ENCODE results near the gene FCAMR.

DNA sequence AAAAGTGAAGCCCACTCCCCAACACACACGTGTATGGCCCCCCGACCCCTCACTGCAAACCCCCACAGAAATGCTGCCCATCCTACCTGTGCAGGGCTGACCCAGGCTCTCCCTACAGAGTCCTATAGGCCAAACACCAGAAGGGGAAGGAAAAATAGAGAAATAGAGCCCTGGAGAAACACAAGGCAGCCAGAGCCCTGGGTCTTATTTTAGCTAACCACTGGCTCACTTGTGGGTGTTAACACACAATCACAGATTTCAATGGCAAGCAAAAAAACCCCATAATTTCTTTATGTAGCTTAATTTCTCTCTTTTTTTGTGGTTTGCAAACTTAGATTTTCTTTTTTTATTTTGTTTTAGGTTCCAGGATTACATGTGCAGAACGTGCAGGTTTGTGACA lies 23.0 kb downstream of the FCAMR start:
- TF ChIP-seq, protein P1, sequence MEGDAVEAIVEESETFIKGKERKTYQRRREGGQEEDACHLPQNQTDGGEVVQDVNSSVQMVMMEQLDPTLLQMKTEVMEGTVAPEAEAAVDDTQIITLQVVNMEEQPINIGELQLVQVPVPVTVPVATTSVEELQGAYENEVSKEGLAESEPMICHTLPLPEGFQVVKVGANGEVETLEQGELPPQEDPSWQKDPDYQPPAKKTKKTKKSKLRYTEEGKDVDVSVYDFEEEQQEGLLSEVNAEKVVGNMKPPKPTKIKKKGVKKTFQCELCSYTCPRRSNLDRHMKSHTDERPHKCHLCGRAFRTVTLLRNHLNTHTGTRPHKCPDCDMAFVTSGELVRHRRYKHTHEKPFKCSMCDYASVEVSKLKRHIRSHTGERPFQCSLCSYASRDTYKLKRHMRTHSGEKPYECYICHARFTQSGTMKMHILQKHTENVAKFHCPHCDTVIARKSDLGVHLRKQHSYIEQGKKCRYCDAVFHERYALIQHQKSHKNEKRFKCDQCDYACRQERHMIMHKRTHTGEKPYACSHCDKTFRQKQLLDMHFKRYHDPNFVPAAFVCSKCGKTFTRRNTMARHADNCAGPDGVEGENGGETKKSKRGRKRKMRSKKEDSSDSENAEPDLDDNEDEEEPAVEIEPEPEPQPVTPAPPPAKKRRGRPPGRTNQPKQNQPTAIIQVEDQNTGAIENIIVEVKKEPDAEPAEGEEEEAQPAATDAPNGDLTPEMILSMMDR (optimal IDR thresholded peaks at IDR 0.05 in 1 of 3, IDR thresholded peaks at IDR 0.05 in 1 of 3, conservative IDR thresholded peaks at IDR 0.05 in 1 of 3; ENCODE audit: extremely low read depth in 1 of 3, insufficient read depth in 2 of 3, low read length in 3 of 3): no peak
- no peak for TF ChIP-seq EZH2 (IDR thresholded peaks at IDR 0.05; ENCODE audit: low read length)

All from keratinocyte (primary cell).